Neural cell (in vitro differentiated cells): ENCODE measurements around the gene CCL2. TPM values are rescaled to one million over a fixed set of nuclear protein-coding genes. Genes with fewer than 3 reads are reported as not detected.
A peak's percentile ranks its signal among the peaks of the same experiment; 100 is the strongest.

Source experiments
- H2AFZ ChIP-seq: fragments of 200-600, 300-800 bp; sonication (generic), shearing (Covaris generic); 2 replicates; pipeline ENCODE4 v1.6.0; 2014; ENCODE audit warnings: low read depth, mild to moderate bottlenecking, antibody characterized with exemption, low read length, moderate library complexity
- H3F3A ChIP-seq: fragments of 200-600 bp; shearing (Covaris generic); 2 replicates; pipeline ENCODE4 v1.6.1; 2016; ENCODE audit warnings: mild to moderate bottlenecking, moderate library complexity, mixed read lengths, antibody characterized with exemption, low read length; ENCODE audit not compliant: insufficient read depth, poor library complexity, severe bottlenecking
- H3K27ac ChIP-seq: fragments of 200-600, 300-800 bp; sonication (generic), shearing (Covaris generic); 2 replicates; pipeline ENCODE4 v1.5.1; 2014; ENCODE audit warnings: mild to moderate bottlenecking, low read length, moderate library complexity
- H3K27me3 ChIP-seq: fragments of 300-800, 200-600 bp; sonication (generic), shearing (Covaris generic); 2 replicates; pipeline ENCODE4 v1.6.0; 2014; ENCODE audit warnings: mild to moderate bottlenecking, low read depth, low read length, moderate library complexity; ENCODE audit not compliant: insufficient read depth
- H3K36me3 ChIP-seq: fragments of 300-800, 200-600 bp; sonication (generic), shearing (Covaris generic); 2 replicates; pipeline ENCODE4 v1.5.1; 2014; ENCODE audit warnings: mild to moderate bottlenecking, antibody characterized with exemption, low read length, moderate library complexity; ENCODE audit not compliant: insufficient read depth
- H3K4me2 ChIP-seq: fragments of 300-800, 200-600 bp; sonication (generic), shearing (Covaris generic); 2 replicates; pipeline ENCODE4 v1.6.0; 2014; ENCODE audit warnings: mild to moderate bottlenecking, low read length
- H3K4me3 ChIP-seq: fragments of 300-800, 200-600 bp; sonication (generic), shearing (Covaris generic); 2 replicates; pipeline ENCODE4 v1.5.1; 2014; ENCODE audit warnings: mild to moderate bottlenecking, low read length, moderate library complexity
- H3K79me2 ChIP-seq: fragments of 200-600 bp; shearing (Covaris generic); replicated peaks from 2 replicates; pipeline ENCODE4 v1.6.0; 2014; ENCODE audit warnings: mild to moderate bottlenecking, low read length, moderate library complexity; ENCODE audit not compliant: insufficient read depth
- H3K9ac ChIP-seq: fragments of 300-800, 200-600 bp; sonication (generic), shearing (Covaris generic); 2 replicates; pipeline ENCODE4 v1.6.1; 2016; ENCODE audit warnings: mild to moderate bottlenecking, low read length, mixed read lengths
- H3K9me2 ChIP-seq: fragments of 200-600 bp; shearing (Covaris generic); 2 replicates; pipeline ENCODE4 v1.6.1; 2016; ENCODE audit warnings: mild to moderate bottlenecking, low read length, mixed read lengths; ENCODE audit not compliant: insufficient read depth
- H3K9me3 ChIP-seq: fragments of 200-600, 300-800 bp; sonication (generic), shearing (Covaris generic); 2 replicates; pipeline ENCODE4 v1.6.1; 2016; ENCODE audit warnings: mild to moderate bottlenecking, mixed run types, low read length, moderate library complexity, mixed read lengths
- H4K20me1 ChIP-seq: fragments of 200-600 bp; shearing (Covaris generic); 2 replicates; pipeline ENCODE4 v1.6.1; 2016; ENCODE audit warnings: mild to moderate bottlenecking, mixed run types; ENCODE audit not compliant: insufficient read depth
- EP300 ChIP-seq: fragments of 450-650 bp; conservative IDR thresholded peaks from 2 replicates; pipeline ENCODE4 v1.6.1; 2014; ENCODE audit warnings: antibody characterized with exemption, mild to moderate bottlenecking, moderate library complexity; ENCODE audit not compliant: poor library complexity, severe bottlenecking
- EZH2 ChIP-seq: fragments of 200-600, 300-800 bp; shearing (Covaris generic), sonication (generic); IDR thresholded peaks from 2 replicates; pipeline ENCODE4 v1.6.1; 2014; ENCODE audit warnings: antibody characterized with exemption, low read length, borderline replicate concordance, mild to moderate bottlenecking; ENCODE audit not compliant: insufficient read depth, poor library complexity, severe bottlenecking
- MXI1 ChIP-seq: fragments of 450-650 bp; conservative IDR thresholded peaks from 2 replicates; pipeline ENCODE4 v1.6.1; 2014; ENCODE audit warnings: antibody characterized with exemption, mild to moderate bottlenecking; ENCODE audit not compliant: poor library complexity, severe bottlenecking
- POLR2AphosphoS5 ChIP-seq: IDR thresholded peaks from 2 replicates; pipeline ENCODE4 v1.6.1; 2012
- RAD21 ChIP-seq: fragments of 450-650 bp; conservative IDR thresholded peaks from 2 replicates; pipeline ENCODE4 v1.6.1; 2014; ENCODE audit warnings: antibody characterized with exemption, mild to moderate bottlenecking, moderate library complexity
- SMC3 ChIP-seq: fragments of 450-650 bp; conservative IDR thresholded peaks from 2 replicates; pipeline ENCODE4 v1.6.1; 2014; ENCODE audit warnings: antibody characterized with exemption, mild to moderate bottlenecking, moderate library complexity; ENCODE audit not compliant: poor library complexity
- TAF1 ChIP-seq: IDR thresholded peaks from 2 replicates; pipeline ENCODE4 v1.6.1; 2012; ENCODE audit warnings: low read depth
- polyA minus RNA-seq: library from RNA; depleted of rRNA, polyadenylated mRNA; stranded (reverse); fragments of >200 nt; gene quantifications from 2 replicates; pipeline ENCODE4 v1.2.3, GENCODE V29; 2014
- polyA plus RNA-seq: library from polyadenylated mRNA; depleted of rRNA; stranded (reverse); fragments of >200 nt; gene quantifications from 2 replicates; pipeline ENCODE4 v1.2.3, GENCODE V29; 2014
- TF ChIP-seq, protein P1 (sequence below): fragments of 450-650 bp; IDR thresholded peaks from 2 replicates; pipeline ENCODE4 v1.5.1; 2014; ENCODE audit warnings: antibody characterized with exemption, mild to moderate bottlenecking, moderate library complexity; ENCODE audit not compliant: poor library complexity, severe bottlenecking
- TF ChIP-seq, protein P2 (sequence below): IDR thresholded peaks from 2 replicates; pipeline ENCODE4 v1.6.1; 2012; ENCODE audit warnings: borderline replicate concordance

CCL2 gene
- 0.57 TPM in 1 of 2 replicates, not detected in the other for polyA plus RNA-seq
- polyA minus RNA-seq = not detected in 2 replicates

DNA sequence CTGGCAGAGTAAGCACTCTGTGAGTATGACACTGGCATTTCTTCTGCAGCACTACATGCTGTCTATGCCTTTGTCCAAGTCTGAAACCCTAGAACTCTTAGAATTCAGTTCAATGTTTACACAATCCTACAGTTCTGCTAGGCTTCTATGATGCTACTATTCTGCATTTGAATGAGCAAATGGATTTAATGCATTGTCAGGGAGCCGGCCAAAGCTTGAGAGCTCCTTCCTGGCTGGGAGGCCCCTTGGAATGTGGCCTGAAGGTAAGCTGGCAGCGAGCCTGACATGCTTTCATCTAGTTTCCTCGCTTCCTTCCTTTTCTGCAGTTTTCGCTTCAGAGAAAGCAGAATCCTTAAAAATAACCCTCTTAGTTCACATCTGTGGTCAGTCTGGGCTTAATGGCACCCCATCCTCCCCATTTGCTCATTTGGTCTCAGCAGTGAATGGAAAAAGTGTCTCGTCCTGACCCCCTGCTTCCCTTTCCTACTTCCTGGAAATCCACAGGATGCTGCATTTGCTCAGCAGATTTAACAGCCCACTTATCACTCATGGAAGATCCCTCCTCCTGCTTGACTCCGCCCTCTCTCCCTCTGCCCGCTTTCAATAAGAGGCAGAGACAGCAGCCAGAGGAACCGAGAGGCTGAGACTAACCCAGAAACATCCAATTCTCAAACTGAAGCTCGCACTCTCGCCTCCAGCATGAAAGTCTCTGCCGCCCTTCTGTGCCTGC is at the start of gene CCL2:
Gene CCL2, plus strand, starts transcription at position 635 of the 730 bp plus-strand sequence. Its CDS starts 65 bp downstream, at position 700.
- peak within 1 kb of the TSS; percentile 17 for H2AFZ ChIP-seq
- H3K27ac ChIP-seq = peak within 1 kb of the TSS; percentile 26
- no peaks in the 10 kb centered on the region for H3K27me3 ChIP-seq
- peak within 1 kb of the TSS; percentile 0 for H3K4me2 ChIP-seq
- peak within 1 kb of the TSS; percentile 39 for H3K9ac ChIP-seq
- peaks cover 3% of the 10 kb centered on the region for H3F3A ChIP-seq
- TF ChIP-seq EP300 (no peak), POLR2AphosphoS5 (peak; percentile 10), TAF1 (no peak), SMC3 (no peak), MXI1 (peak; percentile 16), RAD21 (no peak), EZH2 (no peak)
- TF ChIP-seq, protein P1, sequence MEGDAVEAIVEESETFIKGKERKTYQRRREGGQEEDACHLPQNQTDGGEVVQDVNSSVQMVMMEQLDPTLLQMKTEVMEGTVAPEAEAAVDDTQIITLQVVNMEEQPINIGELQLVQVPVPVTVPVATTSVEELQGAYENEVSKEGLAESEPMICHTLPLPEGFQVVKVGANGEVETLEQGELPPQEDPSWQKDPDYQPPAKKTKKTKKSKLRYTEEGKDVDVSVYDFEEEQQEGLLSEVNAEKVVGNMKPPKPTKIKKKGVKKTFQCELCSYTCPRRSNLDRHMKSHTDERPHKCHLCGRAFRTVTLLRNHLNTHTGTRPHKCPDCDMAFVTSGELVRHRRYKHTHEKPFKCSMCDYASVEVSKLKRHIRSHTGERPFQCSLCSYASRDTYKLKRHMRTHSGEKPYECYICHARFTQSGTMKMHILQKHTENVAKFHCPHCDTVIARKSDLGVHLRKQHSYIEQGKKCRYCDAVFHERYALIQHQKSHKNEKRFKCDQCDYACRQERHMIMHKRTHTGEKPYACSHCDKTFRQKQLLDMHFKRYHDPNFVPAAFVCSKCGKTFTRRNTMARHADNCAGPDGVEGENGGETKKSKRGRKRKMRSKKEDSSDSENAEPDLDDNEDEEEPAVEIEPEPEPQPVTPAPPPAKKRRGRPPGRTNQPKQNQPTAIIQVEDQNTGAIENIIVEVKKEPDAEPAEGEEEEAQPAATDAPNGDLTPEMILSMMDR = no peak
- TF ChIP-seq, protein P2, sequence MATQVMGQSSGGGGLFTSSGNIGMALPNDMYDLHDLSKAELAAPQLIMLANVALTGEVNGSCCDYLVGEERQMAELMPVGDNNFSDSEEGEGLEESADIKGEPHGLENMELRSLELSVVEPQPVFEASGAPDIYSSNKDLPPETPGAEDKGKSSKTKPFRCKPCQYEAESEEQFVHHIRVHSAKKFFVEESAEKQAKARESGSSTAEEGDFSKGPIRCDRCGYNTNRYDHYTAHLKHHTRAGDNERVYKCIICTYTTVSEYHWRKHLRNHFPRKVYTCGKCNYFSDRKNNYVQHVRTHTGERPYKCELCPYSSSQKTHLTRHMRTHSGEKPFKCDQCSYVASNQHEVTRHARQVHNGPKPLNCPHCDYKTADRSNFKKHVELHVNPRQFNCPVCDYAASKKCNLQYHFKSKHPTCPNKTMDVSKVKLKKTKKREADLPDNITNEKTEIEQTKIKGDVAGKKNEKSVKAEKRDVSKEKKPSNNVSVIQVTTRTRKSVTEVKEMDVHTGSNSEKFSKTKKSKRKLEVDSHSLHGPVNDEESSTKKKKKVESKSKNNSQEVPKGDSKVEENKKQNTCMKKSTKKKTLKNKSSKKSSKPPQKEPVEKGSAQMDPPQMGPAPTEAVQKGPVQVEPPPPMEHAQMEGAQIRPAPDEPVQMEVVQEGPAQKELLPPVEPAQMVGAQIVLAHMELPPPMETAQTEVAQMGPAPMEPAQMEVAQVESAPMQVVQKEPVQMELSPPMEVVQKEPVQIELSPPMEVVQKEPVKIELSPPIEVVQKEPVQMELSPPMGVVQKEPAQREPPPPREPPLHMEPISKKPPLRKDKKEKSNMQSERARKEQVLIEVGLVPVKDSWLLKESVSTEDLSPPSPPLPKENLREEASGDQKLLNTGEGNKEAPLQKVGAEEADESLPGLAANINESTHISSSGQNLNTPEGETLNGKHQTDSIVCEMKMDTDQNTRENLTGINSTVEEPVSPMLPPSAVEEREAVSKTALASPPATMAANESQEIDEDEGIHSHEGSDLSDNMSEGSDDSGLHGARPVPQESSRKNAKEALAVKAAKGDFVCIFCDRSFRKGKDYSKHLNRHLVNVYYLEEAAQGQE = peak; percentile 71
- H3K79me2 ChIP-seq = no peaks in the 10 kb centered on the region
- H3K36me3 ChIP-seq = no peaks in the 10 kb centered on the region
- no peaks in the 10 kb centered on the region for H3K9me2 ChIP-seq
- H4K20me1 ChIP-seq = no peaks in the 10 kb centered on the region
- H3K9me3 ChIP-seq = no peaks in the 10 kb centered on the region
- H3K4me3 ChIP-seq = peak within 1 kb of the TSS; percentile 55

DNA sequence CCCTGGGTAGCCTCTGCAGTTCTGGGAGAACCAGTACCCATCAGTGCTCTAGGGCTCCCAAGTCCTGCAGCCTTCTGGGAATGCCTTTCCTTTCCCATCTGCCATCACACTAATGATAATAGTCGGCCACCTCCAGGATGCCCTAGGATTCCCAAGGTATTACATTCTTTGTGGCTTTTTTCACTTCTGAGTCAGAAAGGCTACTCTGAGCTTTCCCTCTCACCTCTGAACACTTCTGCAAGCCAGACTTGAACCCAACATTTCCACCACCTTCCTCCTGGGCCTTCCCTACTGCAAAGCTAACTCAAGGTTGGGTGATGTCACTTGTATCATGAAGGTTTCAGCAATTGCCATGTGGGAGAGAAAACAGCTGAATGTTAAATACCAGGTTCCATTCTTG is 49.7 kb upstream of the CCL2 start:
- H2AFZ ChIP-seq = no peak overlapping the region
- H3K4me2 ChIP-seq = no peak overlapping the region
- no peak overlapping the region for H3K27ac ChIP-seq
- no peaks in the 10 kb centered on the region for H4K20me1 ChIP-seq
- H3K36me3 ChIP-seq = no peaks in the 10 kb centered on the region
- H3K4me3 ChIP-seq = no peak overlapping the region
- no peaks in the 10 kb centered on the region for H3F3A ChIP-seq
- no peak overlapping the region for H3K9ac ChIP-seq
- no peaks in the 10 kb centered on the region for H3K27me3 ChIP-seq
- no peaks in the 10 kb centered on the region for H3K9me3 ChIP-seq
- no peak for TF ChIP-seq TAF1
- TF ChIP-seq RAD21 = no peak
- TF ChIP-seq, protein P2 = no peak
- TF ChIP-seq SMC3 = no peak
- no peak for TF ChIP-seq POLR2AphosphoS5
- no peak for TF ChIP-seq MXI1
- TF ChIP-seq EP300 = no peak
- no peak for TF ChIP-seq EZH2
- TF ChIP-seq, protein P1 = no peak
- no peaks in the 10 kb centered on the region for H3K9me2 ChIP-seq
- H3K79me2 ChIP-seq = no peaks in the 10 kb centered on the region
